Activated gamma-delta T cell (primary cell): ENCODE data around the gene GTPBP10.
A peak's percentile ranks its signal among the peaks of the same experiment; 100 is the strongest.
"Not testable (repeated sequence)": the region's sequence is repeated elsewhere in the genome, so short reads cannot be mapped to it uniquely, and the experiment has no call there.

Experiments
- DNase-seq: peaks from one replicate; lab custom pipeline; 2025; lab: John Stamatoyannopoulos, UW
- total RNA-seq, 2 donors: gene quantifications; one replicate each; lab custom pipeline; 2026; lab: John Stamatoyannopoulos, UW

GTPBP10 gene, protein sequence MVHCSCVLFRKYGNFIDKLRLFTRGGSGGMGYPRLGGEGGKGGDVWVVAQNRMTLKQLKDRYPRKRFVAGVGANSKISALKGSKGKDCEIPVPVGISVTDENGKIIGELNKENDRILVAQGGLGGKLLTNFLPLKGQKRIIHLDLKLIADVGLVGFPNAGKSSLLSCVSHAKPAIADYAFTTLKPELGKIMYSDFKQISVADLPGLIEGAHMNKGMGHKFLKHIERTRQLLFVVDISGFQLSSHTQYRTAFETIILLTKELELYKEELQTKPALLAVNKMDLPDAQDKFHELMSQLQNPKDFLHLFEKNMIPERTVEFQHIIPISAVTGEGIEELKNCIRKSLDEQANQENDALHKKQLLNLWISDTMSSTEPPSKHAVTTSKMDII
- 29.7 to 39.2 reads per million in 2 donors for total RNA-seq

DNA sequence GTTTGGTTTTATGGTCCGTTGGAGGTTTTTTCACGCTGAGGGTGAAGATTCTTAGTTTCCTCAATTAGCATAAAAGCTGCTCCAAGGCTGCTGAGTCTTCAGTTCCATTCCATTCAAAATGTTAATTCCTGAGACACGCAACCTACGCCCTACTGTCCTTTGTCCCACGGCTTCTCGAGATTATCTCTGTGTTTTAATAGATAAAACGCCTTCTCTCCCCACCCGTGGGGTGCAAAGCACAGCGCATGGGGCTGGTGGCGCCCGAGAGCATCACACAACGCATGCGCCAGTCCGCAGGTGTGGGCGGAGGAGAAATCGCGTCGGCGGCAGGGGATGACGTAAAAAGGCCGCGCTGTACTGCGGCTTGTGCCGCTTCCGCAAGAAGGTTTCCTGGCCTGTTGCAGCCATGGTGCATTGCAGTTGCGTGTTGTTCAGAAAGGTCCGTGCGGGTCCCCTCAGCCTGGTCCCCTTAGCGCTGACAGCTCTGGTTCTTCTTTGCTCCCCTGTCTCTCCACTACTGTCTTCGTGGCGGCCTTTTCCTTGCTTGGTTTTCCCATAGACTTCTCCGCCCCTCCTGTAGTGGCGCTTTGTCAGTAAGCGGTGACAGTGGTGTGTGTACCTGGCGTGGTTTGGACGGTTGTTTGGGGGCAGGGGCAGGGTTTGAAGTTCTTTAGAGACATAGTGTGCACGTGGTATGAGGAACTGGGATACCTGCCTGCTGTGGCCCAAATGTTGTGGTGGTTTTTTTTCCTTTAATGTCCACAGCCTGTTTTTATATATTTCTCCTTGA, at the start of gene GTPBP10:
GTPBP10 (plus strand) TSS at position 381 of the 790 bp plus-strand sequence; CDS start at position 407, 26 bp downstream.
- peak; percentile 86 for DNase-seq

DNA sequence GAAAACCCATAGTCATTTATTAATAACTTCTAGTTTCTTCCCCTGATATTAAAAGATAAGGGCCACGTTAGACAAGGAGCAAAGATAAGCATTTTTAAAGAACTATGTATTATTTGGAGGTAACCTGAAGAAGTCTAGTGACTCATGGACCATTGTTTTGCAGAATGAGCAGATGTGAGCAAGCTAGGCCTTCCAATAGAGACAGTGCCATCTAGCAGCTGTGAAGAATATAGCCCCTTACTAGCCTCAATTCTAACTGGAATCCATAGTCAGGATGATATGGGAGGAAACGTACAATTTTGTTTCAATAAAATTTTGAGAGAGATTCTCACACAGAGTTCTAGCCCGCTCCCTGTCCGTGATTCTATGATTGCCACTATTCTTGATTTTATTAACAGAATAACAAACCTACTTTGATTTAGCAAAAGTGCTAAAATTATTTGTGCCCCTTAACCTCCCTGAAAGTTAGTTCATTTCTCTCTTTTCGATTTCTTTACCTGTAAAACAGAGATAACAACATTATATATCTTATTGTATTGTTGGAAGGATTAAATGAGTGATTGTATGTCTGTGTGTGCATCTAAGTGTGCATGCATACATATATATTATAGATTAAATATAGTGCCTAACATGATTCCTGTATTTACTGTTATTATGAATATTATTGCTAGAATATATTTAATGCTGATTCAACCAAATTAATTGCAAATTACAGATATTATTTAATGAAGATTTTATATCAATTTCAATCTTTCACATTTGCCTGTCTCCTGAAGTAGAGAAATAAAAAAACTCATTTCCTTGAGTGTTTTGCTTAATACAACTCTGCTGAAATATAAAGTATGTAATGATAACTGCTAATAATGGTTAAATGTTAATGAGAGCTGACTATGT, 48.1 kb upstream of the GTPBP10 start:
- DNase-seq, result no peak

DNA sequence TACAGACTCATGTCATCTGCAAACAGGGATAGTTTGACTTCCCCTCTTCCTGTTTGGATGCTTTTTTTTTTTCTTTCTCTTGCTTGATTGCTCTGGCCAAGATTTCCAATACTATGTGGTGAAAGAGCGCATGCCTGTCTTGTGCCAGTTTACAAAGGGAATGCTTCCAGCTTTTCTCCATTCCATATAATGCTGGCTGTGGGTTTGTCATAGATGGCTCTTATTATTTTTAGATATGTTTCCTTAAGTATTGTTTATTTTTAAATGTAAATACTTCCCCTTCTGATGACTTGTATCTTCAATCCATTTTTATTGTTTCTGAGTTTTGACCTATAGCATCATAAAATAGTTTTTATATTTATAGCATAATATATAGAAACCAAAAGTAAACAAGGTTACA, 43.3 kb upstream of the GTPBP10 start:
- DNase-seq, result no peak

- DNase-seq, result no peak
Observed at GRCh38 chr7:90309872-90310271, 36.6 kb upstream of the GTPBP10 start.

GRCh38 chr7:90311175-90311574, 35.3 kb upstream of the GTPBP10 start:
- no peak for DNase-seq

DNA sequence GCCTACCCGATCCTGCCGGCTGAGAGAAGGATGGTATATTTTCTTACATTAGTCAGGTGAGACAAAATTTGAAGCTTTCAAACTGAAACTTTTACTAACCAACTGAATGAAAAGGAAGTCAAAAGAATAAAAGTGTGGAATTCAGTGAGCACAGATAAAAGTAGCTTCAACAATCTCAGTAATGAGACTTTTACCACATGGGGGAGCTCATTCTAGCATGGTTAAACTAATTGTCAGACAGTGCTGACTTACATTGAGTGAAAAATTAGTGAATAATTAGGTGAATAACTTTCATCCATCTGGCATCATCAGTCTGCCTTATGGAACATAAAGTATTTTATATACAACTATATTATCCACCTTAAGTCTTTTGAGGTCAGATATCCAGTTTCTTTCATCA, 33.8 kb upstream of the GTPBP10 start:
- no peak for DNase-seq

DNA sequence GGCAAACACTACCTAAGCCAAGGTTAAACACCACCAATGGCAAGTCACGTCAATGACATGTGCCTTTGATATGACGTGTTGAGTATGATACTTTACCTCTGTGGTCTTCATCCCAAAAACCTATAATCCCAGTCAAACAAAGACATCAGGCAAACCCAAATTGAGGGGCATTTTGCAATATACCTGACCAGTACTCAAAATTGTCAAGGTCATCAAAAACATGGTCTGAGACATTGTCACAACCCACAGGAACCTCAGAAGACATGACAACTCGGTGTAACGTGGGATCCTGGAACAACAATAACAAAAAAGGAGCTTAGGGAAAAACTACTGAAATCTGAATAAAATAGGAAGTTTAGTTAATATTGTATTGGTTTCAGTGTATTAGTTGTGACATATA, 32.6 kb upstream of the GTPBP10 start:
- no peak for DNase-seq

- DNase-seq, result no peak
Observed at GRCh38 chr7:90320014-90320413, 26.5 kb upstream of the GTPBP10 start.

GRCh38 chr7:90320418-90320800, 26.1 kb upstream of the GTPBP10 start:
- DNase-seq, result no peak

GRCh38 chr7:90320801-90321494, 25.6 kb upstream of the GTPBP10 start, which contains the start of gene FAM237B:
FAM237B (minus strand) TSS chr7:90321304; CDS start chr7:90319748, 1,556 bp downstream.
- DNase-seq, result no peak

- DNase-seq, result no peak
Observed at GRCh38 chr7:90322837-90323236, 23.7 kb upstream of the GTPBP10 start.

- DNase-seq, result no peak
Observed at GRCh38 chr7:90326500-90326899, 20.0 kb upstream of the GTPBP10 start.

- DNase-seq, result no peak
Observed at GRCh38 chr7:90334193-90334843, 12.2 kb upstream of the GTPBP10 start.

GRCh38 chr7:90334926-90335325, 11.6 kb upstream of the GTPBP10 start:
- DNase-seq, result not testable (repeated sequence)

DNA sequence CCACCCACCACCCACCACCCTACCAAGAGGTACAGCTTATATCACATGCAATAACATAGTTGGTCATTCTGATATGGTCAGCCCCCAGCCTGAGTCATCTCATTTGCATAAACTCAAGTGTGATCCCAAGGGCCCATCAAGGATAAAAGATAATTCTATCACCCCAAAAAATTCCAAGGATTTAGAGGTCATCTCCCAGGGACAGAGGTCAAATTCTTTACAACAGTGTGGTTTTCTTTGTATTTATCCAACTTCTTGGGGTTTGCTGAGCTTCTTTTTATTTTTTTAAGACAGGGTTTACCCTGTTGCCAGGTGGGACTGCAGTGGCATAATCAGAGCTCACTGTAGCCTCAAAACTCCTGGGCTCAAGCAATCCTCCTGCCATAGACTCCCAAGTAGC, 9.4 kb upstream of the GTPBP10 start:
- DNase-seq, result no peak

DNA sequence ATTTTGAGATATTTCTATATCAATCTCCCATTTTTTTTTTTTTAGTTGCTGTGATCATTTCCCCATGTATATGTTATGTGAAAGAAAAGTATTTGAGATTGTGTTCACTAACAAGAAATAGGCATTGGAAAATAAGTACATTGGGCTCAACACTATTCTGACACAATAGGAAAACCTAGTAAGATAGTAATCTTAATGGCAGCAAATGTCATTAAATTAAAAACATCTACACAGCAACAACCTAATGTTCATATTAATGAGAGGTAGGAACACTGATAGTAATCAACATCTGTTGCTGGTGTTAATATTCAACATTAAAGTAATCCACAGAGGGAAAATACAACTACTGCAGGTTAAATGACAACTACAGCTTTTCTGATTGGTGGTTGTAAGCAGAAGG, 1.5 kb upstream of the GTPBP10 start:
- DNase-seq, result no peak

DNA sequence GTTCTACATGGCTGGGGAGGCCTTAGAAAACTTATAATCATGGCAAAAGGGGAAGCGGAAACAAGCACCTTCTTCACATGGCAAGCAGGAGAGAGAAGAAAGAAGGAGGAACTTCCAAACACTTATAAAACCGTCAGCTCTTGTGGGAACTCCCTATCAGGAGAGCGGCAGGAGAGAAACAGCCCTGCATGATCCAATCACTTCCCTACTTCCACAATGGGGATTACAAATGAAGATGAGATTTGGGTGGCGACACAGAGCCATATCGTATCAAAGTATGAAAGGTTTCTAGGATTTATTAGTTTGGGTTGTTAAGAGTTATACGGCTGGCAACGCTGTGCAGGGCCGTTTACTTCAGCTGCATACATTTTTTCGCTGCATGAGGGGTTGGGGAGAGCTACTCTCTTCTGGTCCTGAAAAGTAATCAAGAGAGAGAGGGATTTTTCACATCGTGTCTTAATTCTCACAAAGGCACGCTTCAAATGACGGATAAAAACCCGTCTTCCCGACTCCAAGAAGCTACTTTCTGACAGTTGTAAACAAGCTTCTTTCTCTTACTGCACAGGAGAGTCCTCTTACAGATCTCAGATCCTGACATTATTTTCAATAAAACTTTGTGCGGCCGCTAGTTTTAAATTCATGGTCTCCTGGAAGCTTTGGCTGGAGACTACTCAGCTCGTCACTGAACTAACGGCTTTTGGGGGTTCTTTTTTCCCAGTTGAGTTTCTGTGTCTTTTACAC, 751 bp upstream of the GTPBP10 start:
- no peak for DNase-seq

GRCh38 chr7:90347759-90348158, 1.2 kb downstream of the GTPBP10 start:
- DNase-seq, result no peak

GRCh38 chr7:90349305-90349704, 2.8 kb downstream of the GTPBP10 start:
- DNase-seq, result no peak

GRCh38 chr7:90350032-90350431, 3.5 kb downstream of the GTPBP10 start:
- not testable (repeated sequence) for DNase-seq
